Endothelial cell of umbilical vein (primary cell): ENCODE results near the gene THEMIS. TPM values are rescaled to one million over a fixed set of nuclear protein-coding genes. Genes with fewer than 3 reads are reported as not detected.

Experiments
- BruUV-seq: library from RNA; stranded (reverse); fragments of 400-500 nt; replicated peaks from 2 replicates; lab custom pipeline; 2021; lab: Mats Ljungman, UMichigan
- CTCF ChIA-PET: fragments of 300-600, 350-600 bp; sonication (Branson Sonifier 250); formaldehyde crosslinking; loops from one replicate; lab custom pipeline; 2021; ENCODE audit warnings: antibody characterized with exemption, inconsistent platforms; lab: Charles Lee
- POLR2A ChIA-PET: fragments of 300-600, 350-600 bp; sonication (Branson Sonifier 250); formaldehyde crosslinking; loops from one replicate; lab custom pipeline; 2021; ENCODE audit warnings: antibody characterized with exemption, inconsistent platforms; lab: Charles Lee
- DNase-seq: peaks from one replicate; pipeline ENCODE4 v3.0.0-alpha.2; 2011; ENCODE audit warnings: low read depth, low spot score
- FAIRE-seq: peaks from 2 replicates; lab custom pipeline; 2011; peaks lifted over from hg19 to GRCh38; lab: Jason Lieb, UNC
- H2AFZ ChIP-seq: 2 replicates; pipeline ENCODE4 v1.6.0; 2012; ENCODE audit warnings: low read depth, low read length, control low read depth, inconsistent platforms
- H3K27ac ChIP-seq: 2 replicates; pipeline ENCODE4 v1.5.1; 2011; ENCODE audit warnings: low read depth, mild to moderate bottlenecking, control low read depth, low read length, moderate library complexity; ENCODE audit not compliant: insufficient read depth
- H3K27me3 ChIP-seq, 2 experiments: 2 replicates each; pipeline versions ENCODE4 v1.6.0 to v1.6.1; 2011; ENCODE audit warnings: low read length in 2 of 2, mixed read lengths in 1 of 2; ENCODE audit not compliant: control insufficient read depth in 2 of 2, insufficient read depth in 2 of 2
- H3K36me3 ChIP-seq, 2 experiments: 2 replicates in 1 of 2; 3 replicates in 1 of 2; pipeline ENCODE4 v1.5.1; 2011; ENCODE audit warnings: low read length in 2 of 2, mild to moderate bottlenecking in 1 of 2, moderate library complexity in 1 of 2; ENCODE audit not compliant: control insufficient read depth in 2 of 2, insufficient read depth in 2 of 2; ENCODE audit errors: extremely low read depth in 1 of 2
- H3K4me1 ChIP-seq: 3 replicates; pipeline ENCODE4 v1.5.1; 2011; ENCODE audit warnings: mild to moderate bottlenecking, low read length; ENCODE audit not compliant: control insufficient read depth, insufficient read depth; ENCODE audit errors: extremely low read depth
- H3K4me2 ChIP-seq: 2 replicates; pipeline ENCODE4 v1.6.1; 2011; ENCODE audit warnings: low read length, control low read depth, mixed read lengths; ENCODE audit not compliant: insufficient read depth
- H3K4me3 ChIP-seq, 3 experiments: fragments of 200-600 bp in 1 of 3; sonication (generic), shearing (Covaris generic) in 1 of 3; replicated peaks in 1 of 3; 2 replicates each; pipeline ENCODE4 v1.5.1; 2011 to 2016; ENCODE audit warnings: control low read depth in 3 of 3, low read length in 3 of 3, mild to moderate bottlenecking in 2 of 3, inconsistent platforms in 1 of 3, low read depth in 1 of 3, moderate library complexity in 1 of 3; ENCODE audit not compliant: insufficient read depth in 1 of 3
- H3K79me2 ChIP-seq: 2 replicates; pipeline ENCODE4 v1.6.0; 2012; ENCODE audit warnings: low read length, inconsistent platforms; ENCODE audit not compliant: control insufficient read depth, insufficient read depth
- H3K9ac ChIP-seq: replicated peaks from 2 replicates; pipeline ENCODE3; 2011; ENCODE audit warnings: low read length, control low read depth; ENCODE audit not compliant: insufficient read depth; ENCODE audit errors: extremely low read depth
- H3K9me1 ChIP-seq: replicated peaks from 3 replicates; pipeline ENCODE4 v1.6.0; 2011; ENCODE audit warnings: mild to moderate bottlenecking, low read length; ENCODE audit not compliant: control insufficient read depth, insufficient read depth; ENCODE audit errors: extremely low read depth
- H3K9me3 ChIP-seq: replicated peaks from 2 replicates; pipeline ENCODE4 v1.5.1; 2012; ENCODE audit warnings: low read length, inconsistent platforms; ENCODE audit not compliant: control insufficient read depth, insufficient read depth
- H4K20me1 ChIP-seq: replicated peaks from 2 replicates; pipeline ENCODE3; 2011; ENCODE audit warnings: mild to moderate bottlenecking, low read length; ENCODE audit not compliant: control insufficient read depth, insufficient read depth; ENCODE audit errors: extremely low read depth
- EZH2 ChIP-seq: IDR thresholded peaks from 2 replicates; pipeline ENCODE4 v1.6.1; 2012; ENCODE audit warnings: borderline replicate concordance, low read depth, mild to moderate bottlenecking, moderate library complexity, low read length, inconsistent platforms; ENCODE audit not compliant: severe bottlenecking
- FOS ChIP-seq: IDR thresholded peaks from 2 replicates; pipeline ENCODE4 v1.6.1; 2011; ENCODE audit warnings: mild to moderate bottlenecking, low read length, moderate library complexity, borderline replicate concordance; ENCODE audit not compliant: insufficient read depth
- GATA2 ChIP-seq: IDR thresholded peaks from 2 replicates; pipeline ENCODE4 v1.7.0; 2011; ENCODE audit warnings: low read depth, mild to moderate bottlenecking, moderate library complexity, mixed read lengths, low read length; ENCODE audit not compliant: insufficient read length, insufficient read depth
- JUN ChIP-seq: IDR thresholded peaks from 2 replicates; pipeline ENCODE4 v1.6.1; 2011; ENCODE audit warnings: borderline replicate concordance, low read depth; ENCODE audit not compliant: insufficient read length, insufficient read depth
- MYC ChIP-seq: IDR thresholded peaks from one replicate; pipeline ENCODE4 v1.6.1; 2011; ENCODE audit warnings: mild to moderate bottlenecking, low read depth, low read length
- POLR2A ChIP-seq: IDR thresholded peaks from 2 replicates; pipeline ENCODE4 v1.6.1; 2012; ENCODE audit warnings: low read depth, mild to moderate bottlenecking, control low read depth, low read length
- POLR2AphosphoS5 ChIP-seq: IDR thresholded peaks from 2 replicates; pipeline ENCODE4 v1.6.1; 2012; ENCODE audit warnings: low read depth, mild to moderate bottlenecking, control low read depth, low read length, moderate library complexity; ENCODE audit not compliant: insufficient read depth
- dilution Hi-C: fragments of 300-500 bp; cut with MboI; formaldehyde crosslinking; loops from one replicate; pipeline ENCODE4 v1.15.0; 2019; ENCODE audit warnings: low sequenced_read_pairs; ENCODE audit not compliant: extremely low pct_ligation_motif_present
- intact Hi-C: fragments of 100-400 bp; cut with micrococcal nuclease; formaldehyde crosslinking; loops from one replicate; pipeline ENCODE4 v1.10.0; 2022
- polyA plus RNA-seq, 4 experiments: library from polyadenylated mRNA; depleted of rRNA in 3 of 4; stranded (reverse) in 3 of 4; unstranded in 1 of 4; fragments of >200 nt; gene quantifications; 2 replicates each; pipeline versions ENCODE4 v1.2.1 to v1.2.3, GENCODE V29; 2011 to 2012; ENCODE audit warnings: missing spikeins in 1 of 4
- total RNA-seq: library from RNA; stranded (reverse); gene quantifications from 2 replicates; pipeline ENCODE4 v1.2.3, GENCODE V29; 2021
- TF ChIP-seq, protein P1 (sequence below), 2 donors: IDR thresholded peaks; 1 replicate in 1 of 2; 2 replicates in 1 of 2; pipeline ENCODE4 v1.5.1; 2011; ENCODE audit warnings: low read length in 2 of 2, mild to moderate bottlenecking in 2 of 2, moderate library complexity in 2 of 2, control low read depth in 1 of 2, inconsistent platforms in 1 of 2, low read depth in 1 of 2; ENCODE audit not compliant: insufficient read depth in 1 of 2; ENCODE audit errors: extremely low read depth in 1 of 2
- TF ChIP-seq, protein P2 (sequence below): IDR thresholded peaks from 2 replicates; pipeline ENCODE4 v1.6.1; 2011; ENCODE audit not compliant: insufficient read depth, insufficient read length

THEMIS gene
- total and polyA plus RNA-seq, 2 donors (not counting 3 experiments of a cell fraction or from before 2014, with no cell fraction given): not detected

DNA sequence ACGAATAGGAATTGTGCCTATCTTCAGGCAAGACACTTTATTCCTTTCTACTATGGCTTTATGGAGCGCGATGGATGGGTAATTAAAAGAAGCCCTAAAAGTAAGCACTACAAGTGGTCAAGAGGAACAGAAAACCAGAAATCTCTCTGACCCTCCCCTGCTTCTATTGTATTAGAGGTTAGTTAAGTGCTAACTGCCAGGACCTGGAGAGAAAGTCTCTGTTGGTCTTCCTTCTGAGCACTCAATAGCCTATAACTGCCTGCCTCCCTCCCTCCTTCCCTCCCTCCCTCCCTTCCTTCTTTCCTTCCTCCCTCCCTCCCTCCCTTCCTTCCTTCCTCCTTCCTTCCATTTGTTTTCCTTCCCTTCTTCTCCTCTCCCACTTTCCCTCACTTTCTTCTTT is 190.2 kb downstream of the THEMIS start:
- no peaks in the 10 kb centered on the region for H3K9me1 ChIP-seq
- ChIA-PET CTCF (no interaction called here), POLR2A (no interaction called here)
- DNase-seq (no peak), FAIRE-seq (no peak)
- intact Hi-C loops: no loop called here
- H3K79me2 ChIP-seq: no peaks in the 10 kb centered on the region
- no peak overlapping the region for H3K9ac ChIP-seq
- H3K4me1 ChIP-seq: no peaks in the 10 kb centered on the region
- TF ChIP-seq POLR2A (no peak), FOS (no peak), EZH2 (no peak), GATA2 (no peak), MYC (no peak), POLR2AphosphoS5 (no peak), JUN (no peak)
- TF ChIP-seq, protein P1, sequence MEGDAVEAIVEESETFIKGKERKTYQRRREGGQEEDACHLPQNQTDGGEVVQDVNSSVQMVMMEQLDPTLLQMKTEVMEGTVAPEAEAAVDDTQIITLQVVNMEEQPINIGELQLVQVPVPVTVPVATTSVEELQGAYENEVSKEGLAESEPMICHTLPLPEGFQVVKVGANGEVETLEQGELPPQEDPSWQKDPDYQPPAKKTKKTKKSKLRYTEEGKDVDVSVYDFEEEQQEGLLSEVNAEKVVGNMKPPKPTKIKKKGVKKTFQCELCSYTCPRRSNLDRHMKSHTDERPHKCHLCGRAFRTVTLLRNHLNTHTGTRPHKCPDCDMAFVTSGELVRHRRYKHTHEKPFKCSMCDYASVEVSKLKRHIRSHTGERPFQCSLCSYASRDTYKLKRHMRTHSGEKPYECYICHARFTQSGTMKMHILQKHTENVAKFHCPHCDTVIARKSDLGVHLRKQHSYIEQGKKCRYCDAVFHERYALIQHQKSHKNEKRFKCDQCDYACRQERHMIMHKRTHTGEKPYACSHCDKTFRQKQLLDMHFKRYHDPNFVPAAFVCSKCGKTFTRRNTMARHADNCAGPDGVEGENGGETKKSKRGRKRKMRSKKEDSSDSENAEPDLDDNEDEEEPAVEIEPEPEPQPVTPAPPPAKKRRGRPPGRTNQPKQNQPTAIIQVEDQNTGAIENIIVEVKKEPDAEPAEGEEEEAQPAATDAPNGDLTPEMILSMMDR (IDR thresholded peaks at IDR 0.05; ENCODE audit: extremely low read depth in 1 of 2, insufficient read depth in 1 of 2, low read depth in 1 of 2, low read length in 2 of 2): no peak
- TF ChIP-seq, protein P2, sequence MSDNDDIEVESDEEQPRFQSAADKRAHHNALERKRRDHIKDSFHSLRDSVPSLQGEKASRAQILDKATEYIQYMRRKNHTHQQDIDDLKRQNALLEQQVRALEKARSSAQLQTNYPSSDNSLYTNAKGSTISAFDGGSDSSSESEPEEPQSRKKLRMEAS: no peak
- H3K9me3 ChIP-seq: no peaks in the 10 kb centered on the region
- H3K36me3 ChIP-seq: no peaks in the 10 kb centered on the region
- no TSS peak for BruUV-seq
- dilution Hi-C loops: no loop called here
- H4K20me1 ChIP-seq: no peaks in the 10 kb centered on the region
- no peak overlapping the region for H3K4me3 ChIP-seq
- peaks cover 6 to 34% of the 10 kb centered on the region in 2 experiments for H3K27me3 ChIP-seq
- H3K27ac ChIP-seq: no peak overlapping the region
- H2AFZ ChIP-seq: no peak overlapping the region
- no peak overlapping the region for H3K4me2 ChIP-seq
